Endodermal cell (in vitro differentiated cells): ENCODE data around the gene AXIN1. TPM values are rescaled to one million over a fixed set of nuclear protein-coding genes. Genes with fewer than 3 reads are reported as not detected.

Source experiments
- DNase-seq: peaks from one replicate; pipeline ENCODE4 v3.0.0-alpha.2; 2017
- H3K27ac ChIP-seq: 2 replicates; pipeline ENCODE4 v1.5.1; 2013; ENCODE audit warnings: mild to moderate bottlenecking, low read depth, low read length, moderate library complexity
- H3K27me3 ChIP-seq: 2 replicates; pipeline ENCODE4 v1.6.1; 2013; ENCODE audit warnings: mild to moderate bottlenecking, low read length, moderate library complexity; ENCODE audit not compliant: insufficient read depth, control insufficient read depth, poor library complexity, severe bottlenecking
- H3K36me3 ChIP-seq: 2 replicates; pipeline ENCODE4 v1.7.0; 2013; ENCODE audit warnings: mild to moderate bottlenecking, low read length, moderate library complexity; ENCODE audit not compliant: control insufficient read depth, insufficient read depth
- H3K4me1 ChIP-seq: one replicate; pipeline ENCODE4 v1.7.0; 2013; ENCODE audit warnings: low read length; ENCODE audit not compliant: control insufficient read depth, insufficient read depth
- H3K4me3 ChIP-seq: 2 replicates; pipeline ENCODE4 v1.5.1; 2013; ENCODE audit warnings: mild to moderate bottlenecking, low read length, moderate library complexity
- H3K9ac ChIP-seq: 2 replicates; pipeline ENCODE4 v1.6.1; 2013; ENCODE audit warnings: mild to moderate bottlenecking, low read length, moderate library complexity; ENCODE audit not compliant: poor library complexity, severe bottlenecking; ENCODE audit errors: extremely low read depth
- H3K9me3 ChIP-seq: 2 replicates; pipeline ENCODE4 v1.6.1; 2013; ENCODE audit warnings: mild to moderate bottlenecking, low read length, moderate library complexity; ENCODE audit not compliant: control insufficient read depth
- H3K27ac Mint-ChIP-seq: 2 replicates; pipeline ENCODE4 v1.8.0; 2020; ENCODE audit warnings: mixed read lengths
- H3K27me3 Mint-ChIP-seq: 2 replicates; pipeline ENCODE4 v1.8.0; 2021; ENCODE audit warnings: mild to moderate bottlenecking, mixed read lengths; ENCODE audit not compliant: insufficient read depth
- H3K36me3 Mint-ChIP-seq: 2 replicates; pipeline ENCODE4 v1.8.0; 2020; ENCODE audit warnings: low read depth, mixed read lengths
- H3K4me1 Mint-ChIP-seq: 2 replicates; pipeline ENCODE4 v1.8.0; 2020; ENCODE audit warnings: mixed read lengths
- H3K4me3 Mint-ChIP-seq: 2 replicates; pipeline ENCODE4 v1.8.0; 2020; ENCODE audit warnings: mild to moderate bottlenecking, moderate library complexity, mixed read lengths
- H3K9me3 Mint-ChIP-seq: 2 replicates; pipeline ENCODE4 v1.8.0; 2020; ENCODE audit warnings: mild to moderate bottlenecking, mixed read lengths
- WGBS, 2 experiments: methylation state at CpG; one replicate each; pipeline versions ENCODE4 v1.1.5 to v1.1.7; 2013; ENCODE audit warnings: missing lambda C conversion rate in 2 of 2, mixed read lengths in 1 of 2; ENCODE audit not compliant: insufficient coverage in 1 of 2, insufficient read length in 1 of 2; 5-methylcytosine and 5-hydroxymethylcytosine counted together
- total RNA-seq, 2 donors: library from RNA; stranded (reverse); fragmentation: NEBNext Ultra II Directional in 1 of 2; extraction: Animal tissue kit (Norgen Biotek cat#: 25700) in 1 of 2; gene quantifications; 2 replicates in 1 of 2; 3 replicates in 1 of 2; pipeline ENCODE4 v1.2.1, GENCODE V29; 2021
- TF ChIP-seq, protein P1 (sequence below): fragments of 200-600 bp; sonication (generic); conservative IDR thresholded peaks from 2 replicates; pipeline ENCODE4 v1.5.0; 2021; ENCODE audit warnings: antibody characterized with exemption, mild to moderate bottlenecking

The AXIN1 gene
- total RNA-seq, 2 donors from 2014 or later: 36.5 to 37.3 TPM

DNA sequence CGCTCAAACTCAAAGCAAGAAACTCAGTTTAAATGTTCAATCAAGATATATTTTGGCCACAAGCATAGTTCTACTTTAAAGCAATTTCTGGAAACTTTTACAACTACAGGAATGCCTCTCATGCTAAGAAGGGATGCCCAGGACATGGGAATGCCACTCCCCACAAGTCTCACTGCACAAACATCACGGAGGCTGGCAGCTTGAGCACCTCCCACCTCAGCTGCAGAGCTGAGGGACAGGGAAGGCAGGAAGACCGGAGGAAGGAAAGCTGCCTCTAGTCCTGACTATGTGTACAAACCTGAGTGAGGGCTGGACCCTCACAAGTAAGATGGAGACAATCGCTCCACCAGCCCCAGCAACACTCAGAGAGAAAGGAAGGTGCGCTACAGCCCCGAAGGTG lies 5.3 kb downstream of the AXIN1 start:
- H3K9ac ChIP-seq: no peak overlapping the region
- Mint-ChIP-seq H3K4me3 (no peak overlapping the region), H3K9me3 (no peaks in the 10 kb centered on the region), H3K27ac (no peak overlapping the region), H3K4me1 (peaks cover 15% of the 10 kb centered on the region), H3K27me3 (no peaks in the 10 kb centered on the region), H3K36me3 (peaks cover 49% of the 10 kb centered on the region)
- no peaks in the 10 kb centered on the region for H3K27me3 ChIP-seq
- TF ChIP-seq, protein P1, sequence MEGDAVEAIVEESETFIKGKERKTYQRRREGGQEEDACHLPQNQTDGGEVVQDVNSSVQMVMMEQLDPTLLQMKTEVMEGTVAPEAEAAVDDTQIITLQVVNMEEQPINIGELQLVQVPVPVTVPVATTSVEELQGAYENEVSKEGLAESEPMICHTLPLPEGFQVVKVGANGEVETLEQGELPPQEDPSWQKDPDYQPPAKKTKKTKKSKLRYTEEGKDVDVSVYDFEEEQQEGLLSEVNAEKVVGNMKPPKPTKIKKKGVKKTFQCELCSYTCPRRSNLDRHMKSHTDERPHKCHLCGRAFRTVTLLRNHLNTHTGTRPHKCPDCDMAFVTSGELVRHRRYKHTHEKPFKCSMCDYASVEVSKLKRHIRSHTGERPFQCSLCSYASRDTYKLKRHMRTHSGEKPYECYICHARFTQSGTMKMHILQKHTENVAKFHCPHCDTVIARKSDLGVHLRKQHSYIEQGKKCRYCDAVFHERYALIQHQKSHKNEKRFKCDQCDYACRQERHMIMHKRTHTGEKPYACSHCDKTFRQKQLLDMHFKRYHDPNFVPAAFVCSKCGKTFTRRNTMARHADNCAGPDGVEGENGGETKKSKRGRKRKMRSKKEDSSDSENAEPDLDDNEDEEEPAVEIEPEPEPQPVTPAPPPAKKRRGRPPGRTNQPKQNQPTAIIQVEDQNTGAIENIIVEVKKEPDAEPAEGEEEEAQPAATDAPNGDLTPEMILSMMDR: no peak
- H3K36me3 ChIP-seq: peaks cover 54% of the 10 kb centered on the region
- H3K27ac ChIP-seq: no peak overlapping the region
- H3K4me1 ChIP-seq: no peaks in the 10 kb centered on the region
- 94 to 99% methylated on average over 6 of the region's 6 CpGs for WGBS, 2 experiments
- H3K9me3 ChIP-seq: peaks cover 11% of the 10 kb centered on the region
- no peak overlapping the region for H3K4me3 ChIP-seq
- DNase-seq: no peak

DNA sequence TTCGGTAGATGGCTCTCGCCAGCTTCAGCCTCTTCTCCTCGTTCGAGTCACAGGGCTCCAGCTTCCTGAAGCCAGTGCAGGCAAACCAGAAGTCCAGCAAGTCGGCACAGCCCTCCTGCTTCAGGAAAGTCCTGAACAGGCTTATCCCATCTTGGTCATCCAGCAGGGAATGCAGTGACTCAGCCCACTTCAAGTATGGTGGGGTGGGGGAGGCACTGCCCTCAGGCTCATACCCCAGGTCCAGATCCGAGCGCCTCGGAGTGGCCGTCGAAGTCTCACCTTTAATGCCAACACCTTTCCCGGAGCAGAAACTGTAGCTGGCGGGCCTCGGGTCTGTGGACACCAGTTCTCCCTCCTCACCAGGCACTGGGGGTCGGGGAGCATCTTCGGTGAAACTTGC lies 5.9 kb downstream of the AXIN1 start:
- no peaks in the 10 kb centered on the region for H3K27me3 ChIP-seq
- Mint-ChIP-seq H3K4me1 (peaks cover 18% of the 10 kb centered on the region), H3K27ac (peak overlapping the region; percentile 68), H3K36me3 (peaks cover 55% of the 10 kb centered on the region), H3K4me3 (no peak overlapping the region), H3K9me3 (peaks cover 5% of the 10 kb centered on the region), H3K27me3 (no peaks in the 10 kb centered on the region)
- no peak overlapping the region for H3K4me3 ChIP-seq
- WGBS, 2 experiments: 91 to 92% methylated on average over 15 of the region's 15 CpGs
- H3K27ac ChIP-seq: no peak overlapping the region
- TF ChIP-seq, protein P1: no peak
- H3K36me3 ChIP-seq: peaks cover 57% of the 10 kb centered on the region
- peaks cover 13% of the 10 kb centered on the region for H3K9me3 ChIP-seq
- no peak for DNase-seq
- no peak overlapping the region for H3K9ac ChIP-seq
- H3K4me1 ChIP-seq: no peaks in the 10 kb centered on the region

DNA sequence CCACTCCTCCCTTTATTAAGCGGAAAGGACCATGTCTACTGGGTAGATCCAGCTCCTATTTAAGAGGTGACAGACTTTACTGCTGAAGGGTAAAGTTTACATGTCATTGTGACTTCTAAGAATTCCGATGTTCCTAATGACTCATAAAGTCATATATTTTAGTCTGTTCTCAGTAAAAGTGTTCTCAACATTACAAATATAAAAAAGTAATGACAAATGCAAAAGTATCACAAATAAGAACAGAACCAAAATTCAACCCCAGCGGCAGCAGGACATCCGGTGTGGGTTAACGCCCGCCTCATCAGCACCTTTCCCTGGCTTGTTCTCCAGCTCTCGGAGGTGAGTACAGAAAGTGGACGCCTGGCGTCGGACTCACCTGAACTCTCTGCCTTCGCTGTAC lies 6.8 kb downstream of the AXIN1 start:
- DNase-seq: no peak
- Mint-ChIP-seq H3K27ac (peak overlapping the region; percentile 68), H3K4me3 (no peak overlapping the region), H3K9me3 (peaks cover 5% of the 10 kb centered on the region), H3K27me3 (no peaks in the 10 kb centered on the region), H3K36me3 (peaks cover 56% of the 10 kb centered on the region), H3K4me1 (peaks cover 18% of the 10 kb centered on the region)
- Histone ChIP-seq H3K9me3 (peaks cover 13% of the 10 kb centered on the region), H3K4me1 (no peaks in the 10 kb centered on the region), H3K27me3 (no peaks in the 10 kb centered on the region), H3K27ac (no peak overlapping the region), H3K36me3 (peaks cover 57% of the 10 kb centered on the region), H3K9ac (no peak overlapping the region), H3K4me3 (no peak overlapping the region)
- TF ChIP-seq, protein P1: no peak
- 94 to 98% methylated on average over 9 to 11 of the region's 11 CpGs for WGBS, 2 experiments
